Testis (tissue), 2 donors: ENCODE measurements around the gene SLC51A.

Experiments
- CTCF ChIP-seq, 3 experiments: fragments of 450-650 bp in 2 of 3; fragments of 200-600 bp in 1 of 3; sonication (generic) in 1 of 3; IDR thresholded peaks; one replicate each; pipeline ENCODE4 v1.5.1; 2016 to 2019; ENCODE audit warnings: antibody characterized with exemption in 3 of 3, mild to moderate bottlenecking in 2 of 3, moderate library complexity in 1 of 3
- POLR2A ChIP-seq: fragments of 450-650 bp; IDR thresholded peaks from one replicate; pipeline ENCODE4 v1.6.1; 2017; ENCODE audit warnings: antibody characterized with exemption, mild to moderate bottlenecking, moderate library complexity

GRCh38 chr3:196195664-196196265 is 20.6 kb upstream of the SLC51A start:
- TF ChIP-seq CTCF (IDR thresholded peaks at IDR 0.05), result no peak
- no peak for TF ChIP-seq POLR2A
